ENCODE data around the gene OR51A2.

The OR51A2 gene

GRCh38 chr11:4975436-4975835 is 19.9 kb upstream of the OR51A2 start:
- no peak for TF ChIP-seq CTCF (IDR thresholded peaks at IDR 0.05)

GRCh38 chr11:4962816-4963215 is 7.3 kb upstream of the OR51A2 start:
- TF ChIP-seq CTCF (IDR thresholded peaks at IDR 0.05), result no peak

- no peak for TF ChIP-seq CTCF (IDR thresholded peaks at IDR 0.05)
Measured at GRCh38 chr11:4960877-4961276, 5.4 kb upstream of the OR51A2 start.

GRCh38 chr11:4957396-4957795 is 1.9 kb upstream of the OR51A2 start:
- TF ChIP-seq CTCF (IDR thresholded peaks at IDR 0.05), result no peak

DNA sequence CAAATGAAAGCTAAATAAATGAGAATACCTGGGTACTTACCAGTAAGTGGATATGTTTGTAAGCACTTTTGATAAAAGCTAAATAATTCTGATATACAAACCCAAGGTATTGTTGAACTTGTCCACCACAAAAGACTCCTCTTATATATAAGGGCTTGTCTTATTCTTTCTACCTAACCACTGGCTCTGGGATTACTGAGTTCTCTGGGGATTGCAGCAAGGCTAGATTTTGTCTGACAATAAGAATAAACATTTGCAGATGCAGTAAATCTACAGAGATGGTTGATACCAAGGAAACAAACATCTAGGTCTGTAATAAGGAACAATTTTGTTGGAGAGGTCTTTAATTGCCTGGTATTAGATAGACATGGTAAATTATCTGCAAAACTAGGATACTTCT is 8.0 kb downstream of the OR51A2 start, which contains the start of gene OR51A4:
TSS of gene OR51A4 (minus strand) at position 101 of the 400 bp plus-strand sequence. CDS start 505 bp downstream, outside the sequence.
- TF ChIP-seq CTCF (IDR thresholded peaks at IDR 0.05), result no peak

GRCh38 chr11:4936745-4937144 is 18.8 kb downstream of the OR51A2 start:
- no peak for TF ChIP-seq CTCF (IDR thresholded peaks at IDR 0.05)

DNA sequence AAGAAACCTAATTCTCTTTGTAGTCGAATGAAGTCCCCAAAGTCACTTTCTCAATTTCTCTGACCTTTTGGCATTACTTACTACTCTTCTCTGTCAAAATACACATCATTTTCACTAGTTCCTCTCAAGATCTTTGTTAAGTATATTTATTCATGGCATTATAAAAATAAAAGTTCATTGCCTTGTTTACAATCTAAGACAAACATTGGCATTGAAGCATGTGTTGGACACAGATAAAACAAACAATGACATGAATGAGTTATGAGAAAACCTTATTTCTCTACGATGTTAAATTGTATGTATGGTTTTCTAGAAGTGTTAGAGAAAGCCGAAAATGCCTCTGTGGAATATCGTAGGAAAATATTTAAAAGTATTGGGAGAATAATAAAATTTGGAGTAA is 22.8 kb downstream of the OR51A2 start:
- no peak for TF ChIP-seq CTCF (IDR thresholded peaks at IDR 0.05)

GRCh38 chr11:4926608-4927007 is 28.9 kb downstream of the OR51A2 start:
- no peak for TF ChIP-seq CTCF (IDR thresholded peaks at IDR 0.05)
